HG02870 (cell line): ENCODE measurements around the gene PROM2.
"Not testable (repeated sequence)": the region's sequence is repeated elsewhere in the genome, so short reads cannot be mapped to it uniquely, and the experiment has no call there.

Experiments used
- ATAC-seq: cut with Tn5 transposase; IDR thresholded peaks from one replicate; pipeline ENCODE4 v1.9.1; 2021; ENCODE audit warnings: mild to moderate bottlenecking, moderate library complexity; ENCODE audit not compliant: unreplicated experiment

PROM2 gene, protein sequence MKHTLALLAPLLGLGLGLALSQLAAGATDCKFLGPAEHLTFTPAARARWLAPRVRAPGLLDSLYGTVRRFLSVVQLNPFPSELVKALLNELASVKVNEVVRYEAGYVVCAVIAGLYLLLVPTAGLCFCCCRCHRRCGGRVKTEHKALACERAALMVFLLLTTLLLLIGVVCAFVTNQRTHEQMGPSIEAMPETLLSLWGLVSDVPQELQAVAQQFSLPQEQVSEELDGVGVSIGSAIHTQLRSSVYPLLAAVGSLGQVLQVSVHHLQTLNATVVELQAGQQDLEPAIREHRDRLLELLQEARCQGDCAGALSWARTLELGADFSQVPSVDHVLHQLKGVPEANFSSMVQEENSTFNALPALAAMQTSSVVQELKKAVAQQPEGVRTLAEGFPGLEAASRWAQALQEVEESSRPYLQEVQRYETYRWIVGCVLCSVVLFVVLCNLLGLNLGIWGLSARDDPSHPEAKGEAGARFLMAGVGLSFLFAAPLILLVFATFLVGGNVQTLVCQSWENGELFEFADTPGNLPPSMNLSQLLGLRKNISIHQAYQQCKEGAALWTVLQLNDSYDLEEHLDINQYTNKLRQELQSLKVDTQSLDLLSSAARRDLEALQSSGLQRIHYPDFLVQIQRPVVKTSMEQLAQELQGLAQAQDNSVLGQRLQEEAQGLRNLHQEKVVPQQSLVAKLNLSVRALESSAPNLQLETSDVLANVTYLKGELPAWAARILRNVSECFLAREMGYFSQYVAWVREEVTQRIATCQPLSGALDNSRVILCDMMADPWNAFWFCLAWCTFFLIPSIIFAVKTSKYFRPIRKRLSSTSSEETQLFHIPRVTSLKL

GRCh38 chr2:95274291-95275150, at the start of gene PROM2:
Gene PROM2, plus strand, starts transcription at chr2:95274449. Its CDS starts 137 bp downstream, at chr2:95274586.
- no peak for ATAC-seq

- no peak for ATAC-seq
These were observed 48.6 kb upstream of the PROM2 start for GRCh38 chr2:95225658-95226057.

DNA sequence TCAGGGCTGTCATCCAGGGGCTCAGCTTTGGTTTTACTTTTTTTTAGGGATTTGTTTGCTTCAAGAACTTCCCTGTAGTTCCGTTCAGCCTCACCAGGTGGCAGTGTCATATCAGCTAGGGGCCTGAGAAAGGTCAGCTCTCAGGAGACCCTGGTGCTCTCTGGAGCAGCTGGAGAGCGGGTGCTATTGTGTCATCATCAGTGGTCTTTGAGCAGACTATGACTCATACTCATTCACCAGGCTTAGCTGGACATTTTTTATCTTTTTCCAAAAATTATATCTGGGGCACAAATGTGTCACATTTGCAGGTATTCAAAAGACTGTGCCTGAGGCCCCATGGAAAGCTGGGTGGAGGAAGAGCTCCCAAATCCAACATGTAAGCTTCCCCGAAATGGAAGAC, 42.5 kb upstream of the PROM2 start:
- no peak for ATAC-seq

DNA sequence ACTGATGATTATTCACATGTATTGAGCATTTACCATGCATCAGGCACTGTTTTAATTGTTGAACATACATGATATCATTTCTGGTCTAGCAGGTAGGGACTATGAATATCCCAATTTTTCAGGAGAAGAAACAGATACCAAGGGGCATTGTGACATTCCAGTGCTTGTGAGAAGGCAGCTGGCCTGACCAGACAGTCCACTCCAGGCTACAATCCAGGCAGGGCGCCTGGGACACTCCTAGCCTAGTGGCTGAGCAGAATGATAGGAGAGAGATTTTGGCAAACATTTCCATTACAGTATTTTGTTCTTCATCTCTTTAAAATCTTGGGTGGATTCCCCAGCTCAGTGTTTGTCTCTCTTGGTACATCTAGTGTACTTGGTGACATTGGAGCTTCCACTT, 42.0 kb upstream of the PROM2 start:
- no peak for ATAC-seq

- ATAC-seq, result no peak
These were observed 39.9 kb upstream of the PROM2 start for GRCh38 chr2:95234286-95234785.

DNA sequence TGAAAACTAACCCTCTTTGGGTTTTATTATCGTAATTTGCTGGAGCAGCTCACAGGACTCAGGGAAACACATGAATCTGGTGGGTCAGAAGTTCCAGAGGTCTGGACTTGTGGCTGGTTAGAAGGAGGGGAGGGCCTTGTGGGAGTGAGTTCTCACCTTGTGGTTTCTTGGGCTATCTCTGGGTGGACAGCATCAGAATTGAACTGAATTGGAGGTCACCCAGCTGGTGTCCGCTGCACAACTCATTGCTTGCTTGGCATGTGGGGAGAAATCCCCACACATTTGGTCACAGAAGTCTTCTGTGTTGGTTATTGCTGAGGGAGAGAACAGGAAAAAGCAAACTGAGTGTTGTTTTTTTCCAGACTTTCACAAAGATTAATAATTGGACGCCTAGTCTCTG, 39.4 kb upstream of the PROM2 start:
- ATAC-seq, result no peak

DNA sequence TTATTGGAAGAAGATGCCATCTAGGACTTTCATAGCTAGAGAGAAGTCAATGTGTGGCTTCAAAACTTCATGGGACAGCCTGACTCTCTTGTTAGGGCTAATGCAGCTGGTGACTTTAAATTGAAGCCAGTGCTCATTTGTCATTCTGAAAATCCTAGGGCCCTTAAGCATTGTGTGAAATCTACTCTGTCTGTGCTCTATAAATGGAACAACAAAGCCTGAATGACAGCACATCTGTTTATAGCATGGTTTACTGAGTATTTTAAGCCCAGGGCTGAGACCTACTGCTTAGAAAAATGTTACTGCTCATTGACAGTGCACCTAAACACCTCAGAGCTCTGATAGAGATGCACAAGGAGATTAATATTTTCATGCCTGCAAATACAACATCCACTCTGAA, 36.1 kb upstream of the PROM2 start:
- no peak for ATAC-seq

- no peak for ATAC-seq
These were observed 34.2 kb upstream of the PROM2 start for GRCh38 chr2:95240091-95240490.

DNA sequence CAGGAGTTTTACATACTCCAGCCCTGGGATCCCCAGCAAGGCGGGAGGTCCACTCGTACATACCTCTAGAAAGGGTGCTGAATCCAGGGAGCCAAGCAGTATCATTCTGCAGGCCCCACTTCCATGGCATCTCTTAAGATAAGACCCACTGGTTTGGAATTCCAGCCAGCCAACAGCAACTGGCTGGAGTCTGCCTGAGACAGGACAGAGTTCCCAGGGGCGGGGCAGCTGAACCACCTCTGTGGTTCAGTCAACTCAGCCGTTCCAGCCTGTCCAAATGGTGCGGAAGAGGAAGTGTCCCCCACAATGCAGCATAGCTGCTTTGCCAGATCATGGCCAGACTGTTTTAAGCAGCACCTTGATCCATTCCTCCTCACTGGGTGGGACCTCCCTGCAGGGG, 33.7 kb upstream of the PROM2 start:
- ATAC-seq, result no peak

DNA sequence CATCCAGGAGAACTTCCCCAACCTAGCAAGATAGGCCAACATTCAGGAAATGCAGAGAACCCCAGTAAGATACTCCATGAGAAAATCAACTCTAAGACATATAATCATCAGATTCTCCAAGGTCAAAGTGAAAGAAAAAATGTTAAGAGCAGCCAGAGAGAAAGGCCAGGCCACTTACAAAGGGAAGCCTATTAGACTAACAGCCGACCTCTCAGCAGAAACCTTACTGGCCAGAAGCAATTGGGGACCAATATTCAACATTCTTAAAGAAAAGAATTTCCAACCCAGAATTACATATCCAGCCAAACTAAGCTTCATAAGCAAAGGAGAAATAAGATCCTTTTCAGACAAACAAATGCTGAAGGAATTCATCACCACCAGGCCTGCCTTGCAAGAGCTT, 32.2 kb upstream of the PROM2 start:
- not testable (repeated sequence) for ATAC-seq

DNA sequence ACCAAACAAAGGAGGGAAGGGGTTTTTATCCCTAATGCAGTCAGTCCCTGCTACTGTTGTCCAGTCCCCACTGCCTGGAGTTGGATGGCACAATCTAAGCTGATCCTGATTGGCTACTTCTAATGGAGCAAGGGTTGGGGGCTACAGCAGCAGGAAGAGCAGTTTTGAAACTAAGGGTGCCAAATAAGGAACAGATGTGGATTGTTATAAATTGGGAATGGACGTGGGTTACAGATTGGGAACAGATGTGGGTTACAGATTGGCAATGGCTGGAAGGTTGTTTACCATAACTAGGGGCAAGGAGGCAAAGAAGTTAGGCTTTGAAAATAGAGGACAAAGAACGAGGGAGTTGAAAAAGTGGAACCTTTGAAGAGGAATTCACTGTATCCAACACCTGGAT, 16.0 kb upstream of the PROM2 start:
- no peak for ATAC-seq

- ATAC-seq, result no peak
These were observed 13.9 kb upstream of the PROM2 start for GRCh38 chr2:95260028-95261023.

- ATAC-seq, result no peak
These were observed 12.6 kb upstream of the PROM2 start for GRCh38 chr2:95261602-95262001.

DNA sequence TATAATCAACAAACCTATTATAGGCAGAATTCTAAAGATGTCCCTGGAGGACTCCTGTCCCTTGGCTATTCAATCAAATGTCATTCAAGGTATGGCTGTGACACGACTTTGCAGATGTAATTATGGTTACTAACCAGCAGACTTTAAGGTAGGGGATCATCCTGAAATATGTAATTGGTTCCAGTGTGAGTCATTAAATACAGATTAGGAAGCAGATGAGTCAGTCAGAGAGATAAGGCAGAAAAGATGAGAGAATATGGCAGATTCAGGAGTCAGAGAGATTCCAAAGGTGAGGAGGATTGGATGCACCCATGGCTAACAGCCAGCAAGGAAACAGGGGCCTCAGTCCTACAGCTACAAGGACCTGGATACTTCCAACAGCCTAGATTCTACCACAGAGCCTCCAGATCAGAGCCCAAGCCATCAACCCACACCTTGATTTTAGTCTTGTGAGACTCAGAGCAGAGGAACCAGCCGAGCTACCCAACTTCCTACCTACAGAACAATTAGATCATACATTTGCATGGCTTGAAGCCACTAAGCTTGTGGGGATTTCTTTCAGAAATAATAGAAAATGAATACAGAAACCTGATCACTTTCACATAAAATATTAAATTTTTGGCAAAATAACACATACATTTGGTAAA, 11.2 kb upstream of the PROM2 start:
- no peak for ATAC-seq

- ATAC-seq, result no peak
These were observed 9.6 kb upstream of the PROM2 start for GRCh38 chr2:95264624-95265023.

GRCh38 chr2:95265182-95265581, 9.1 kb upstream of the PROM2 start:
- no peak for ATAC-seq

GRCh38 chr2:95266781-95267430, 7.3 kb upstream of the PROM2 start:
- ATAC-seq, result no peak

DNA sequence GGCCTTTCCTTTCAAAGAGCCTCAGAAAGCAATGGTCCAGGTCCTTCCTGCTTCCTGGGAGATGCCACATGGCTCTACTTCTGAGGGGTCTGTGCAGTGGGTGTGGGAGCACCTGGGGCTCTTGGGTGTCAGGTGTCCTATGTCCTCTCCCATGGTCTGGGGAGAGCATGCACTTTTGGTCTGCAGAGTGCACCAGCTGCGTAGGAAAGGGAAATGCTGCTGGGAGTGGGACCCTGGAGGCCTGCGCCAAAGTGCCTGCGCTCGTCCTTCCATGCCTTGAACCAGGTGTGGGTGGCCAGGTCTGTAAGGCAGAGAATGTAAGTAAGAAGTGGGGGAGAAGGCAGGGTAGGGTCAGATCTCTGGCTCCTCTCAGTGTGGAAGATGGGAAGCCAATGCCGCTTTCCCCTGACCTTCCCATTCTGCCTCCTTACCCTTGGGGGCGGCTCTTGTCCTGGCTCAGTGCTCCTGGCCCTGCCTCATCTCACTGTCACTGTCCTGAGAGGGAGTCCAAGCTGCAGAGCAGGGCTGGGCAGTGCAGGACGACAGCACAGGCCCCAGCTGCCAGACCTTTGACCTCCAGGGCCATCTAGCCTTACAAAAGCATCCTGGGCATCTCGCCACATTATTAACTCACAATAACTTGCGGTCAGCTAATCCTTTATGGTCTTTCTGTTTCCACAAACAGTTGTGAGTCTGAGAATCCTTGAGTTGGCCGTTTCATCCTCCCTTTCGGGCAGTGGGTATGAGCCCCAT, 6.6 kb upstream of the PROM2 start:
- no peak for ATAC-seq
